ENCODE data around the gene ANKRD16. TPM values are rescaled to one million over a fixed set of nuclear protein-coding genes. Genes with fewer than 3 reads are reported as not detected.

The ANKRD16 gene
- total and polyA plus RNA-seq, 2 of the 13 experiments (the other 11 are each of a cell fraction or from before 2014, with no cell fraction given), result 8.0 to 11.4 TPM

GRCh38 chr10:5814110-5815107 lies 75.3 kb downstream of the ANKRD16 start (continued):
- TF ChIP-seq ZFP41 (CRISPR knock-in tag; IDR thresholded peaks at IDR 0.05; ENCODE audit: borderline replicate concordance), result 0 out of 2 replicates have a peak, but pooled peaks have one; percentile 11
- TF ChIP-seq ZNF577 (CRISPR knock-in tag; IDR thresholded peaks at IDR 0.05; ENCODE audit: borderline replicate concordance, low read depth), result no peak
- TF ChIP-seq ZNF18 (CRISPR knock-in tag; IDR thresholded peaks at IDR 0.05; ENCODE audit: insufficient replicate concordance), result peak; percentile 31
- peak; percentile 84; the same call in 1 of the 2 replicates for TF ChIP-seq ZSCAN30 (CRISPR knock-in tag; IDR thresholded peaks at IDR 0.05)
- TF ChIP-seq MAFG (CRISPR knock-in tag; IDR thresholded peaks at IDR 0.05), result 0 out of 2 replicates have a peak, but pooled peaks have one; percentile 75
- no peak for TF ChIP-seq REST (IDR thresholded peaks at IDR 0.05; ENCODE audit: borderline replicate concordance in 1 of 2, low read depth in 1 of 2, low read length in 2 of 2)
- 0 out of 2 replicates have a peak, but pooled peaks have one; percentile 17 for TF ChIP-seq ZNF30 (CRISPR knock-in tag; IDR thresholded peaks at IDR 0.05)
